GM12878 (cell line): ENCODE results near the gene LRRC31. TPM values are rescaled to one million over a fixed set of nuclear protein-coding genes. Genes with fewer than 3 reads are reported as not detected.

ENCODE experiments used
- BACH1 ChIP-seq: fragments of 450-650 bp; IDR thresholded peaks from 2 replicates; pipeline ENCODE4 v1.6.1; 2017; ENCODE audit warnings: mild to moderate bottlenecking, borderline replicate concordance
- BMI1 ChIP-seq: fragments of 450-650 bp; IDR thresholded peaks from 2 replicates; pipeline ENCODE4 v1.6.1; 2016; ENCODE audit warnings: mild to moderate bottlenecking, moderate library complexity, borderline replicate concordance
- CREB1 ChIP-seq: IDR thresholded peaks from 2 replicates; pipeline ENCODE4 v1.6.1; 2012; ENCODE audit warnings: low read depth, mild to moderate bottlenecking, inconsistent platforms
- CREM ChIP-seq: IDR thresholded peaks from 2 replicates; pipeline ENCODE4 v1.6.1; 2014; ENCODE audit warnings: antibody characterized with exemption, low read depth
- EZH2 ChIP-seq: IDR thresholded peaks from 2 replicates; pipeline ENCODE4 v1.6.1; 2012; ENCODE audit warnings: low read depth, mild to moderate bottlenecking, control low read depth, inconsistent platforms, low read length, borderline replicate concordance; ENCODE audit not compliant: control insufficient read depth
- GATAD2B ChIP-seq: fragments of 450-650 bp; conservative IDR thresholded peaks from 2 replicates; pipeline ENCODE4 v1.6.1; 2017; ENCODE audit warnings: low read depth, mild to moderate bottlenecking, moderate library complexity
- HDGF ChIP-seq: fragments of 450-650 bp; IDR thresholded peaks from 2 replicates; pipeline ENCODE4 v1.6.1; 2016; ENCODE audit warnings: antibody characterized with exemption
- IRF4 ChIP-seq: IDR thresholded peaks from 2 replicates; pipeline ENCODE4 v1.6.1; 2011; ENCODE audit warnings: low read depth, low read length
- KLF5 ChIP-seq: fragments of 450-650 bp; IDR thresholded peaks from 2 replicates; pipeline ENCODE4 v1.6.1; 2014; ENCODE audit warnings: mild to moderate bottlenecking; ENCODE audit not compliant: partially characterized antibody
- MTA3 ChIP-seq: IDR thresholded peaks from 2 replicates; pipeline ENCODE4 v1.6.1; 2012; ENCODE audit warnings: low read length, inconsistent platforms, borderline replicate concordance
- NFIC ChIP-seq: IDR thresholded peaks from 2 replicates; pipeline ENCODE4 v1.6.1; 2012; ENCODE audit warnings: low read depth, mild to moderate bottlenecking, inconsistent platforms, low read length, moderate library complexity
- NFYA ChIP-seq: IDR thresholded peaks from 2 replicates; pipeline ENCODE4 v1.6.1; 2011; ENCODE audit warnings: low read depth, mild to moderate bottlenecking, low read length, improper control_type of control experiment, borderline replicate concordance
- NFYB ChIP-seq: IDR thresholded peaks from 2 replicates; pipeline ENCODE4 v1.6.1; 2011; ENCODE audit warnings: low read depth, mild to moderate bottlenecking, low read length, improper control_type of control experiment, moderate library complexity; ENCODE audit not compliant: insufficient read depth
- PAX5 ChIP-seq: IDR thresholded peaks from 2 replicates; pipeline ENCODE4 v1.6.1; 2011; ENCODE audit warnings: low read depth, low read length, borderline replicate concordance
- RBBP5 ChIP-seq: fragments of 200-600 bp; sonication (generic); conservative IDR thresholded peaks from 2 replicates; pipeline ENCODE4 v1.6.1; 2016
- RELA ChIP-seq: fragments of 450-650 bp; IDR thresholded peaks from 2 replicates; pipeline ENCODE4 v1.8.0; 2014; ENCODE audit warnings: borderline replicate concordance; ENCODE audit not compliant: partially characterized antibody
- RELB ChIP-seq: fragments of 450-650 bp; IDR thresholded peaks from 2 replicates; pipeline ENCODE4 v1.6.1; 2017; ENCODE audit warnings: low read depth, mild to moderate bottlenecking, moderate library complexity
- SMAD1 ChIP-seq: fragments of 450-650 bp; IDR thresholded peaks from 2 replicates; pipeline ENCODE4 v1.6.1; 2018; ENCODE audit warnings: mild to moderate bottlenecking, low read depth; ENCODE audit not compliant: partially characterized antibody
- TARDBP ChIP-seq: IDR thresholded peaks from 2 replicates; pipeline ENCODE4 v1.6.1; 2016; ENCODE audit warnings: borderline replicate concordance
- TCF3 ChIP-seq: IDR thresholded peaks from 2 replicates; pipeline ENCODE4 v1.6.1; 2012; ENCODE audit warnings: low read depth, mild to moderate bottlenecking, low read length, borderline replicate concordance; ENCODE audit not compliant: insufficient read depth
- ZNF24 ChIP-seq: fragments of 450-650 bp; IDR thresholded peaks from 2 replicates; pipeline ENCODE4 v1.6.1; 2017; ENCODE audit warnings: antibody characterized with exemption, mild to moderate bottlenecking
- polyA plus RNA-seq, 11 experiments: library from polyadenylated mRNA; depleted of rRNA in 4 of 11; unstranded in 6 of 11; stranded (reverse) in 5 of 11; fragments of >200 nt; fragmentation: Nextera tagmentation in 4 of 11; fragmentation: Illumina TruSeq in 1 of 11; extraction: Ambion mirVana in 4 of 11; extraction: Trizol in 1 of 11; gene quantifications; 1 replicate in 1 of 11; 2 replicates in 10 of 11; pipeline versions ENCODE4 v1.2.1 to v1.2.3, GENCODE V29; 2011 to 2016; ENCODE audit warnings: inconsistent platforms in 2 of 11, missing spikeins in 2 of 11, low read depth in 1 of 11
- total RNA-seq, 4 experiments: library from RNA; depleted of rRNA in 3 of 4; stranded (reverse); fragments of >200 nt in 3 of 4; fragmentation: Illumina TruSeq in 1 of 4; extraction: Trizol in 1 of 4; gene quantifications; 2 replicates each; pipeline versions ENCODE4 v1.2.1 to v1.2.3, GENCODE V29; 2013 to 2021
- TF ChIP-seq, protein P1 (sequence below): fragments of 450-650 bp; IDR thresholded peaks from 2 replicates; pipeline ENCODE4 v1.6.1; 2016; ENCODE audit warnings: mild to moderate bottlenecking
- TF ChIP-seq, protein P2 (sequence below): fragments of 450-650 bp; IDR thresholded peaks from 2 replicates; pipeline ENCODE4 v1.6.1; 2018; ENCODE audit warnings: mild to moderate bottlenecking, low read depth, moderate library complexity; ENCODE audit not compliant: partially characterized antibody

Gene LRRC31
- total and polyA plus RNA-seq, 10 of the 15 experiments (the other 5 are each of a cell fraction or from before 2014, with no cell fraction given) = 0.04 to 0.06 (median 0.06) TPM; not detected in 7

DNA sequence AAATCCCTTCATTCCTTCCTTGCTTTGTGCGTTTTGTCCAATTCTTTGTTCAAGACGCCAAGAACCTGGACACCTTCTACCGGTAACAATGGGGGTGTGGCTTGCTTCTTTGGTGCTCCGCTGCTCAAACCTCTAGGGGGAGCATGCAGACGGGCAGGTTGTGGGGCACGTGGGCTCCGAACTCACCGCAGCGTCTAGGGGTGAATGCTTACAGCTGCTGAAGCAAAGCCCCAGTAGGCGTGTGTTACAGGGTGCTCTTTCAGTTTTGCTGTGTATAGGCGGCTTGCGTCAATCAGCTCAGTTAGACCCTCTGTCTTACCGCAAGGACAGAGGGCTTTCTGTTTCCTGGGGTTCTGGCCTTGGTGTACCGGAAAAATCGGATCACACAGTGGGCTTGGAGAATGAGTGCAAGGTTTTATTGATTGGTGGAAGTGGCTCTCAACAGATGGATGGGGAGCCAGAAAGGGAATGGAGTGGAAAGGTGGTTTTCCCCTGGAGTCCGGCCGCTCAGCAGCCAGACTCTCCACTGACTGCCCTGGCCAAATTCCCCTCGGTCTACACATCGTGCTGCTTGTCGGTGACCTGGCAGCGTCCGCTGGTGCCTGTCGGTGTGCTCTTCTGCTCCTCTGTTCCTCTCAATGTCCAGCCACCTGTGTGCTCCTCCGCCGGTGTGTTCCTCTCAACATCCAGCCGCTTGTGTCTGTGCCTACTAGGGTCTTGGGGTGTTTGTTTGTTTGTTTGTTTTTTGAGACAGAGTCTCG lies 55.8 kb downstream of the LRRC31 start (continued):
- TF ChIP-seq, protein P1, sequence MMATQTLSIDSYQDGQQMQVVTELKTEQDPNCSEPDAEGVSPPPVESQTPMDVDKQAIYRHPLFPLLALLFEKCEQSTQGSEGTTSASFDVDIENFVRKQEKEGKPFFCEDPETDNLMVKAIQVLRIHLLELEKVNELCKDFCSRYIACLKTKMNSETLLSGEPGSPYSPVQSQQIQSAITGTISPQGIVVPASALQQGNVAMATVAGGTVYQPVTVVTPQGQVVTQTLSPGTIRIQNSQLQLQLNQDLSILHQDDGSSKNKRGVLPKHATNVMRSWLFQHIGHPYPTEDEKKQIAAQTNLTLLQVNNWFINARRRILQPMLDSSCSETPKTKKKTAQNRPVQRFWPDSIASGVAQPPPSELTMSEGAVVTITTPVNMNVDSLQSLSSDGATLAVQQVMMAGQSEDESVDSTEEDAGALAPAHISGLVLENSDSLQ = peak; percentile 96
- peak; percentile 82 for TF ChIP-seq RELB
- TF ChIP-seq TARDBP = peak; percentile 80; the same call in 1 of the 2 replicates
- TF ChIP-seq HDGF = 0 out of 2 replicates have a peak, but pooled peaks have one; percentile 31
- TF ChIP-seq SMAD1 = no peak
- peak; percentile 33 for TF ChIP-seq RELA
- TF ChIP-seq KLF5 = peak; percentile 52
- 0 out of 2 replicates have a peak, but pooled peaks have one; percentile 47 for TF ChIP-seq IRF4
- TF ChIP-seq CREM = peak; percentile 85
- peak; percentile 56; the same call in 1 of the 2 replicates for TF ChIP-seq NFIC
- 0 out of 2 replicates have a peak, but pooled peaks have one; percentile 33 for TF ChIP-seq GATAD2B
- peak; percentile 70; the same call in 1 of the 2 replicates for TF ChIP-seq CREB1
- no peak for TF ChIP-seq ZNF24
- TF ChIP-seq, protein P2, sequence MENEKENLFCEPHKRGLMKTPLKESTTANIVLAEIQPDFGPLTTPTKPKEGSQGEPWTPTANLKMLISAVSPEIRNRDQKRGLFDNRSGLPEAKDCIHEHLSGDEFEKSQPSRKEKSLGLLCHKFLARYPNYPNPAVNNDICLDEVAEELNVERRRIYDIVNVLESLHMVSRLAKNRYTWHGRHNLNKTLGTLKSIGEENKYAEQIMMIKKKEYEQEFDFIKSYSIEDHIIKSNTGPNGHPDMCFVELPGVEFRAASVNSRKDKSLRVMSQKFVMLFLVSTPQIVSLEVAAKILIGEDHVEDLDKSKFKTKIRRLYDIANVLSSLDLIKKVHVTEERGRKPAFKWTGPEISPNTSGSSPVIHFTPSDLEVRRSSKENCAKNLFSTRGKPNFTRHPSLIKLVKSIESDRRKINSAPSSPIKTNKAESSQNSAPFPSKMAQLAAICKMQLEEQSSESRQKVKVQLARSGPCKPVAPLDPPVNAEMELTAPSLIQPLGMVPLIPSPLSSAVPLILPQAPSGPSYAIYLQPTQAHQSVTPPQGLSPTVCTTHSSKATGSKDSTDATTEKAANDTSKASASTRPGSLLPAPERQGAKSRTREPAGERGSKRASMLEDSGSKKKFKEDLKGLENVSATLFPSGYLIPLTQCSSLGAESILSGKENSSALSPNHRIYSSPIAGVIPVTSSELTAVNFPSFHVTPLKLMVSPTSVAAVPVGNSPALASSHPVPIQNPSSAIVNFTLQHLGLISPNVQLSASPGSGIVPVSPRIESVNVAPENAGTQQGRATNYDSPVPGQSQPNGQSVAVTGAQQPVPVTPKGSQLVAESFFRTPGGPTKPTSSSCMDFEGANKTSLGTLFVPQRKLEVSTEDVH = no peak
- no peak for TF ChIP-seq NFYB
- TF ChIP-seq TCF3 = peak; percentile 97
- TF ChIP-seq MTA3 = no peak
- TF ChIP-seq PAX5 = peak; percentile 87
- TF ChIP-seq EZH2 = no peak
- peak; percentile 55; the same call in 1 of the 2 replicates for TF ChIP-seq BACH1
- no peak for TF ChIP-seq NFYA
- no peak for TF ChIP-seq BMI1
- no peak for TF ChIP-seq RBBP5
